NT2/D1 (cell line): ENCODE results near the gene ZNF683.
"Not testable (repeated sequence)": the region's sequence is repeated elsewhere in the genome, so short reads cannot be mapped to it uniquely, and the experiment has no call there.

Experiments used
- DNase-seq: peaks from one replicate; pipeline ENCODE4 v3.0.0-alpha.2; 2011; ENCODE audit warnings: low read depth, low spot score
- H3K27me3 ChIP-seq: 2 replicates; pipeline ENCODE4 v1.6.0; 2011; ENCODE audit warnings: mild to moderate bottlenecking; ENCODE audit not compliant: insufficient read length, insufficient read depth
- H3K36me3 ChIP-seq: 2 replicates; pipeline ENCODE4 v1.6.1; 2011; ENCODE audit warnings: mild to moderate bottlenecking, low read length, mixed read lengths; ENCODE audit not compliant: insufficient read depth, insufficient read length
- H3K4me1 ChIP-seq: 2 replicates; pipeline ENCODE4 v1.5.1; 2011; ENCODE audit not compliant: insufficient read depth, insufficient read length
- H3K4me3 ChIP-seq: 2 replicates; pipeline ENCODE4 v1.5.1; 2011; ENCODE audit warnings: low read depth; ENCODE audit not compliant: insufficient read length
- H3K9ac ChIP-seq: 2 replicates; pipeline ENCODE4 v1.6.0; 2011; ENCODE audit warnings: low read depth; ENCODE audit not compliant: insufficient read length
- H3K9me3 ChIP-seq: 2 replicates; pipeline ENCODE4 v1.5.1; 2011; ENCODE audit warnings: mild to moderate bottlenecking, low read length; ENCODE audit not compliant: insufficient read depth
- SUZ12 ChIP-seq: IDR thresholded peaks from 2 replicates; pipeline ENCODE4 v1.6.1; 2011; ENCODE audit not compliant: insufficient read length, insufficient read depth; ENCODE audit errors: extremely low read depth
- YY1 ChIP-seq: IDR thresholded peaks from 2 replicates; pipeline ENCODE4 v1.6.1; 2011; ENCODE audit not compliant: insufficient read length, insufficient read depth
- ZNF274 ChIP-seq: IDR thresholded peaks from 2 replicates; pipeline ENCODE4 v1.6.1; 2011; ENCODE audit warnings: mild to moderate bottlenecking, low read depth, low read length

Gene ZNF683

GRCh38 chr1:26372611-26373010, at the start of gene ZNF683:
Gene ZNF683 (minus strand): TSS chr1:26372750. CDS start chr1:26368571, 4,179 bp downstream.
- H3K4me1 ChIP-seq, DNase-seq, H3K36me3 ChIP-seq, H3K27me3 ChIP-seq, H3K4me3 ChIP-seq, H3K9ac ChIP-seq: not testable (repeated sequence)
- H3K9me3 ChIP-seq = peaks cover 10% of the 10 kb centered on the region; the same call in 1 of the 2 replicates

- no peak for DNase-seq
- Histone ChIP-seq H3K9ac (peak overlapping the region; percentile 7), H3K36me3 (peaks cover 71% of the 10 kb centered on the region), H3K9me3 (no peaks in the 10 kb centered on the region), H3K4me3 (peak overlapping the region; percentile 0), H3K27me3 (no peaks in the 10 kb centered on the region), H3K4me1 (peaks cover 24% of the 10 kb centered on the region)
- no peak for TF ChIP-seq YY1
- no peak for TF ChIP-seq SUZ12
- no peak for TF ChIP-seq ZNF274
These were observed 46.9 kb upstream of the ZNF683 start for GRCh38 chr1:26419494-26419893.

- H3K9me3 ChIP-seq = no peaks in the 10 kb centered on the region
- peaks cover 71% of the 10 kb centered on the region for H3K36me3 ChIP-seq
- no peak overlapping the region for H3K4me3 ChIP-seq
- H3K27me3 ChIP-seq = no peaks in the 10 kb centered on the region
- no peak for TF ChIP-seq YY1
- H3K4me1 ChIP-seq = peaks cover 24% of the 10 kb centered on the region
- DNase-seq = peak; percentile 100
- H3K9ac ChIP-seq = peak overlapping the region; percentile 77
These were observed 46.4 kb upstream of the ZNF683 start for GRCh38 chr1:26418865-26419349.

GRCh38 chr1:26417111-26417759, 44.7 kb upstream of the ZNF683 start:
- no peaks in the 10 kb centered on the region for H3K9me3 ChIP-seq
- H3K4me3 ChIP-seq = peak overlapping the region; percentile 9
- DNase-seq = peak; percentile 96
- TF ChIP-seq YY1 (no peak), SUZ12 (no peak), ZNF274 (no peak)
- H3K4me1 ChIP-seq = peaks cover 20% of the 10 kb centered on the region
- H3K36me3 ChIP-seq = peaks cover 75% of the 10 kb centered on the region
- peak overlapping the region; percentile 37 for H3K9ac ChIP-seq
- no peaks in the 10 kb centered on the region for H3K27me3 ChIP-seq

- Histone ChIP-seq H3K27me3 (peaks cover 11% of the 10 kb centered on the region), H3K4me3 (peak overlapping the region; percentile 100), H3K4me1 (peaks cover 11% of the 10 kb centered on the region), H3K9ac (peak overlapping the region; percentile 100), H3K9me3 (no peaks in the 10 kb centered on the region), H3K36me3 (peaks cover 58% of the 10 kb centered on the region)
- no peak for DNase-seq
- TF ChIP-seq ZNF274 (no peak), YY1 (no peak), SUZ12 (no peak)
These were observed 40.5 kb upstream of the ZNF683 start for GRCh38 chr1:26413031-26413430.

- TF ChIP-seq ZNF274 = no peak
- no peak for TF ChIP-seq YY1
- TF ChIP-seq SUZ12 = no peak
- DNase-seq = peak; percentile 99
- Histone ChIP-seq H3K27me3 (peaks cover 11% of the 10 kb centered on the region), H3K9me3 (no peaks in the 10 kb centered on the region), H3K9ac (peak overlapping the region; percentile 100), H3K4me1 (peaks cover 8% of the 10 kb centered on the region), H3K4me3 (peak overlapping the region; percentile 100), H3K36me3 (peaks cover 53% of the 10 kb centered on the region)
These were observed 39.8 kb upstream of the ZNF683 start for GRCh38 chr1:26412180-26412840.

DNA sequence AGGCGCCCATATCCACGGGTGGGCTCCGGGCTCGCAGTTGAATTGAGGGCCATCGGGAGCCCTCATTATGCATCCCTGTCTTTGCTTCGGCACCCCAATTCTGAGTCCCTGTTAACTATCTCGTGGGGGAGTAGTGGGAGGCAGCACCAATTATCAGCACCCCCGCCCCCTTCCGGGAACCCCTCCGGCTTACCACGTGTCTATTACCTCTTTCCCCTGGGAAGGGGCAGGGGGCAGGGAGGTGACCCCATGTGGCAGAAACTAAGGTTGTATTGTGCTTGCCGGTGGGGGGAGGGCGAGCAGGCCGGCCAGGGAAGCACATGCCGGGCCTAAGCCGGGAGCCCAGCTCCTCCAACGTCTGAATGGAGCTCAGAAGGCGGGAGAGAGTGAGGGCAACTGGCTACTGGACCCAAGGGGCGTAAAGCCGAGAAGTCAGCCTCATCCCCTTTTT, 39.1 kb upstream of the ZNF683 start:
- Histone ChIP-seq H3K36me3 (peaks cover 49% of the 10 kb centered on the region), H3K27me3 (peaks cover 11% of the 10 kb centered on the region), H3K4me3 (peak overlapping the region; percentile 100), H3K4me1 (peaks cover 5% of the 10 kb centered on the region), H3K9me3 (no peaks in the 10 kb centered on the region), H3K9ac (peak overlapping the region; percentile 100)
- TF ChIP-seq YY1 (no peak), ZNF274 (no peak), SUZ12 (no peak)
- DNase-seq = peak; percentile 54
